Activated CD8-positive, alpha-beta memory T cell treated with anti-CD3 and anti-CD28 coated beads, Interleukin-2, amount 10 ng/mL, durations not matched to agents 7 days and 5 days (primary cell): Measurements from ENCODE around the gene GPHN. TPM values are rescaled to one million over a fixed set of nuclear protein-coding genes. Genes with fewer than 3 reads are reported as not detected.

Experiments
- ATAC-seq: fragments of 150-1000 bp; cut with Tn5 transposase; one replicate; pipeline ENCODE4 v1.10.0; 2021; ENCODE audit warnings: moderate library complexity
- CTCF ChIA-PET: fragments of 350-600 bp; sonication (Branson Sonifier 250); formaldehyde crosslinking; loops from one replicate; lab custom pipeline; 2021; ENCODE audit warnings: antibody characterized with exemption; lab: Charles Lee
- DNase-seq: peaks from one replicate; pipeline ENCODE4 v3.0.0-alpha.2; 2020
- H3K27ac Mint-ChIP-seq: one replicate; pipeline ENCODE4 v1.8.0; 2021; ENCODE audit warnings: mild to moderate bottlenecking, mixed read lengths
- H3K27me3 Mint-ChIP-seq: one replicate; pipeline ENCODE4 v1.8.0; 2021; ENCODE audit warnings: mixed read lengths
- H3K36me3 Mint-ChIP-seq: one replicate; pipeline ENCODE4 v1.8.0; 2021; ENCODE audit warnings: mild to moderate bottlenecking, mixed read lengths
- H3K4me1 Mint-ChIP-seq: one replicate; pipeline ENCODE4 v1.8.0; 2021; ENCODE audit warnings: mixed read lengths
- H3K4me3 Mint-ChIP-seq: one replicate; pipeline ENCODE4 v1.8.0; 2021; ENCODE audit warnings: mild to moderate bottlenecking, moderate library complexity, mixed read lengths
- H3K9me3 Mint-ChIP-seq: one replicate; pipeline ENCODE4 v1.8.0; 2022; ENCODE audit warnings: low read depth, mixed read lengths
- total RNA-seq, 2 experiments: library from RNA; stranded (reverse); gene quantifications; one replicate each; pipeline ENCODE4 v1.2.3, GENCODE V29; 2021

GPHN gene
- total RNA-seq, 2 experiments from 2014 or later, result 11.9 to 22.5 TPM

DNA sequence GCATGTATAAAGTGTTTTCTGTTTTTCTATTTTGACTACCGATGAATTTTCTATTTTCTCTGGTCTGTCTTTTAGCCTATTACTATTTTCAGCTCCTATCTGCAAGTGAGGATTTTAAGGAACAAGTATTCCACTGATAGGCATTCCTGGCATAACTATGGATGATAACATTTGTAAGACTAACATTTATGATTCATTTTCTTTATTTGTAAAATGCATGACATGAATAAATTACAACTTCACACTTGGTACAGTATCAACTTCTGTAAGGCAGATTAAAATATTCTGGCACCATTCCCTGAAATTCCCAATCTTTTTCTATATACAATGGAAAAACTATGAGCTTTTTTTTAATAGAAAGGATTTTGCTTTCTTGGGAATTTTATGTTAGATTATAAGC, 560.3 kb downstream of the GPHN start:
- peaks cover 2% of the 10 kb centered on the region for H3K36me3 Mint-ChIP-seq
- CTCF ChIA-PET, result no interaction called here
- H3K4me1 Mint-ChIP-seq, result peaks cover 2% of the 10 kb centered on the region
- H3K4me3 Mint-ChIP-seq, result no peak overlapping the region
- ATAC-seq, result no peak
- no peak overlapping the region for H3K27ac Mint-ChIP-seq
- H3K27me3 Mint-ChIP-seq, result no peaks in the 10 kb centered on the region
- no peaks in the 10 kb centered on the region for H3K9me3 Mint-ChIP-seq
- DNase-seq, result no peak

DNA sequence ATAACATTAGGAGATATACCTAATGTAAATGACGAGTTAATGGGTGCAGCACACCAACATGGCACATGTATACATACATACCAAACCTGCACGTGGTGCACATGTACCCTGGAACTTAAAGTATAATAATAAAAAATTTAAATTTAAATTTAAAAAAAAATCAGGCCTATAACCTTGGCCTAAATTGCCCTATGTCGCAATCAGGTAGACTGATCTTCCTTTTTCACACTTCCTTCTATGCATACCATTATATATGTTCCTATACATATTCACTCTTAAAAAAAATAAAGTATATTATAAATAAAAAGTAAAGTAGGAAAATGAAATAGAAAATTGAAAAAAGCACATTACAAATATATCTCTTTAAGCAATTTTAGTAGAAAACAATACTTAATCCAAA, 563.6 kb downstream of the GPHN start:
- CTCF ChIA-PET, result no interaction called here
- Mint-ChIP-seq H3K9me3 (no peaks in the 10 kb centered on the region), H3K27ac (no peak overlapping the region), H3K36me3 (peaks cover 2% of the 10 kb centered on the region), H3K4me1 (peaks cover 2% of the 10 kb centered on the region), H3K4me3 (no peak overlapping the region), H3K27me3 (no peaks in the 10 kb centered on the region)
- ATAC-seq (no peak), DNase-seq (no peak)

DNA sequence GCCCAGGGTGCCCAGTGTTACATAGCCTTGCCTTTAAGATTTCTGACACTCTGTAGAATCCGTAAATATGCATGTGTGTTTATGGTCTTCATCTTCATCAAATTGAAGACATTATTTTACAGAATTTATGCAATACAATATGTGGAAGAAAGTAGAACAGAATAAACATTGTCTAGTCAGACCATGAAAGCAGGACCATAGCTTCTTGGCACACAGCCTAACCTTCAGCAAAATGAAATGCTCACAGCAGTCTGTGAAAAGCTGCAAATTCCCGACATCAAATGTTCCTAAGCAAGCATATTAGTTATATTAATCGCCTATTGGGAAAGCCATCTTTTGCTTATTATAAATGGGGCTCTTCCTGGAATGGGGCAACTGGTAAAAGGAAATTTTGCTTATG, 570.0 kb downstream of the GPHN start:
- Mint-ChIP-seq H3K36me3 (no peaks in the 10 kb centered on the region), H3K4me1 (no peaks in the 10 kb centered on the region), H3K4me3 (no peak overlapping the region), H3K27me3 (no peaks in the 10 kb centered on the region), H3K9me3 (no peaks in the 10 kb centered on the region), H3K27ac (no peak overlapping the region)
- ATAC-seq (no peak), DNase-seq (no peak)
- CTCF ChIA-PET, result interaction anchor here (1.0 kb wide), 1 partner anchor 224 kb away, joined by 3 read pairs; no protein-coding TSS in a partner anchor

GRCh38 chr14:67079846-67080245, 571.9 kb downstream of the GPHN start:
- H3K4me3 Mint-ChIP-seq, result no peak overlapping the region
- H3K27ac Mint-ChIP-seq, result no peak overlapping the region
- ATAC-seq (no peak), DNase-seq (no peak)
- no peaks in the 10 kb centered on the region for H3K36me3 Mint-ChIP-seq
- no peaks in the 10 kb centered on the region for H3K27me3 Mint-ChIP-seq
- CTCF ChIA-PET, result no interaction called here
- H3K4me1 Mint-ChIP-seq, result no peaks in the 10 kb centered on the region
- H3K9me3 Mint-ChIP-seq, result peaks cover 2% of the 10 kb centered on the region

DNA sequence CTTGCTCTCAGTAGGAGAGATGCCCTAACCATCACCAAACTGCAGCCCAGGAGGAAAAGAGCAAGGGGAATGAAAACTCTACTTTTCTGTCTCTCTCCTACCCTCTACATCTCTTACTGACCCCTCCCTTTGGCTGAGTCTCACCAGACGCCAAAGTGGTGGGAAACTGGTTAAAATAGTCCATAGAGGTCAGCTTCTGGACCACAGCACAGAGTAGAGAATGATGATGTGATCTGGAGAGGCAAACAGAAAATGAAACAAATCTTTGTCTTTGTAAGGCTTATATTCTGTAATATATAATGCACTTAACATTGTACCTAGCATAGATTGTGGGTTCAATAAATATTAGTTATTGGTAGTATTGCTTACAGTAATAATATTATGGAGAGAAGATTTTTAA, 600.3 kb downstream of the GPHN start:
- Mint-ChIP-seq H3K4me3 (no peak overlapping the region), H3K4me1 (no peaks in the 10 kb centered on the region), H3K36me3 (peaks cover 2% of the 10 kb centered on the region), H3K9me3 (peaks cover 11% of the 10 kb centered on the region), H3K27ac (no peak overlapping the region), H3K27me3 (peaks cover 3% of the 10 kb centered on the region)
- ATAC-seq (no peak), DNase-seq (no peak)
- CTCF ChIA-PET, result interaction anchor here (0.7 kb wide), 1 partner anchor 861 kb away, joined by 3 read pairs; no protein-coding TSS in a partner anchor

DNA sequence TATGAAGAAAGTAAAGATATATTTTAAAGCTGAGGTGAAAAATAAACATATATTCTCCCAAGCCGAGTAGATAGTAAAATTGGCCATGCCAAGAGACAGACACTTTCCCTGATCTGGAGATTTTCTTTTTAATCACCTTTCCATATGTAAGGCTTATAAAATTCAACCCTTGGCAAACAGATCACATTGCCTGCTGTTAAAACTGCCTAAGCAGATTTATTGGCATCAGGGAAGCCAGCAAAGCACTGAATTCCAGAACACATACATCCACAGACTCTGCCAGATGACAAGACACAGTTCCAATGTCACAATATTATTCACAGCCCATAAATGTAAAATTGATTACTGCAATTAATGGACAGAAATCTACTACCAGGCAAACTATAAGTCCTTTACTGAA, 603.1 kb downstream of the GPHN start:
- Mint-ChIP-seq H3K27me3 (peaks cover 3% of the 10 kb centered on the region), H3K4me3 (no peak overlapping the region), H3K36me3 (peaks cover 2% of the 10 kb centered on the region), H3K27ac (no peak overlapping the region), H3K9me3 (peaks cover 2% of the 10 kb centered on the region), H3K4me1 (no peaks in the 10 kb centered on the region)
- DNase-seq, result no peak
- ATAC-seq, result no peak
- CTCF ChIA-PET, result no interaction called here

- H3K4me1 Mint-ChIP-seq, result no peaks in the 10 kb centered on the region
- no peak overlapping the region for H3K4me3 Mint-ChIP-seq
- no peak for DNase-seq
- no peak overlapping the region for H3K27ac Mint-ChIP-seq
- CTCF ChIA-PET, result no interaction called here
- peaks cover 6% of the 10 kb centered on the region for H3K27me3 Mint-ChIP-seq
- H3K36me3 Mint-ChIP-seq, result no peaks in the 10 kb centered on the region
- no peak for ATAC-seq
- no peaks in the 10 kb centered on the region for H3K9me3 Mint-ChIP-seq
These were observed 604.4 kb downstream of the GPHN start for GRCh38 chr14:67112344-67112743.

- DNase-seq, result no peak
- no peak for ATAC-seq
- CTCF ChIA-PET, result no interaction called here
- no peaks in the 10 kb centered on the region for H3K4me1 Mint-ChIP-seq
- no peaks in the 10 kb centered on the region for H3K9me3 Mint-ChIP-seq
- H3K27me3 Mint-ChIP-seq, result peaks cover 2% of the 10 kb centered on the region
- H3K4me3 Mint-ChIP-seq, result no peak overlapping the region
- peaks cover 2% of the 10 kb centered on the region for H3K36me3 Mint-ChIP-seq
- H3K27ac Mint-ChIP-seq, result no peak overlapping the region
These were observed 619.2 kb downstream of the GPHN start for GRCh38 chr14:67127174-67127573.

GRCh38 chr14:67129768-67130167, 621.8 kb downstream of the GPHN start:
- H3K36me3 Mint-ChIP-seq, result peaks cover 2% of the 10 kb centered on the region
- no peak overlapping the region for H3K27ac Mint-ChIP-seq
- DNase-seq, result no peak
- no peak overlapping the region for H3K4me3 Mint-ChIP-seq
- peaks cover 10% of the 10 kb centered on the region for H3K4me1 Mint-ChIP-seq
- no peaks in the 10 kb centered on the region for H3K9me3 Mint-ChIP-seq
- H3K27me3 Mint-ChIP-seq, result peaks cover 6% of the 10 kb centered on the region
- ATAC-seq, result no peak
- CTCF ChIA-PET, result no interaction called here

GRCh38 chr14:67131691-67132090, 623.7 kb downstream of the GPHN start:
- CTCF ChIA-PET, result no interaction called here
- Mint-ChIP-seq H3K36me3 (peaks cover 3% of the 10 kb centered on the region), H3K27ac (no peak overlapping the region), H3K9me3 (no peaks in the 10 kb centered on the region), H3K4me1 (peaks cover 15% of the 10 kb centered on the region), H3K27me3 (peaks cover 8% of the 10 kb centered on the region), H3K4me3 (no peak overlapping the region)
- DNase-seq, result no peak
- no peak for ATAC-seq

GRCh38 chr14:67133144-67133543, 625.2 kb downstream of the GPHN start:
- Mint-ChIP-seq H3K27ac (no peak overlapping the region), H3K4me3 (no peak overlapping the region), H3K4me1 (peaks cover 15% of the 10 kb centered on the region), H3K27me3 (peaks cover 8% of the 10 kb centered on the region), H3K9me3 (no peaks in the 10 kb centered on the region), H3K36me3 (peaks cover 3% of the 10 kb centered on the region)
- DNase-seq (no peak), ATAC-seq (no peak)
- CTCF ChIA-PET, result interaction anchor here (1.1 kb wide), 1 partner anchor 9 kb away, joined by 3 read pairs; no protein-coding TSS in a partner anchor

DNA sequence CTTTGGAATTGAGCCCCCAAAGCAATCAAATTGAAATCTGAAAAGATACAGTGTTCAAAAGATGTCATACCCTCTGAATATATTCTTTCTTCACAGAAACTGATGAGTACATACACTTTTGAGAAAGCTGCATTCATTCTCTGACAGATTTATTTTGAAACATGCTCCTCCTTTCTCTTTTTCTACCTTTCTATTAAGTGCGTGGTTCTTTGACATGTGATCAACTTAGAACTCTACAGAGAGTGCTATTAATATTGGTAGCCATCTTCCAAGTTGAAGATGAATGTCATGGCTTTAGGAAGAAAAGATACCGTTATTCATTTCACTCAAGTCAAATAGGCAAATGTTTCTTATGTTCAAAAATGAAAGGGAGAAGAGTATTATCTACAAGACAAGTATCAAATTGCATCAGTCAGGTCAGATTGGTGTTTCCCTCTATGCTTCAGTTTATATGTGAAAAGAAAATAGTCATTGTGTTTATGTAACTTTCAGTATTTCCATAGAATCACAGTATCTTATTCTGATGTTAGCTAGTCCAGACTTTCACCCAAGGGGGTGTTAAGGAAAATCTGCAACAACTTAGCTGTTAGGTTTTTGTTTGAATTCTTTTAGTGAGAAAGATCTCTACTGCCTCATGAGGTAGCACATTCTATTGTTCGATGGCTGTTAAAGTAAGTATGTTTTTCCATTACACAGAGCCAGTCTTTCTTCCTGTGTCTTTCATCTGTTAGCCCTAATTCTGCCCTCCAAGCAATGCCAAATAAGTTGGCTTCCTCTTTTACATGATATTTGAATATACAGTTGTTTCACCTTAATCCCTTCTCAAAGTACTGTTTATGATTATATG, 625.9 kb downstream of the GPHN start:
- H3K27me3 Mint-ChIP-seq, result peaks cover 8% of the 10 kb centered on the region
- no peak for ATAC-seq
- CTCF ChIA-PET, result interaction anchor here (0.5 to 0.9 kb wide), 2 partner anchors 10 to 1372 kb away, joined by 3 to 4 read pairs; no protein-coding TSS in a partner anchor

GRCh38 chr14:67137744-67138371, 629.9 kb downstream of the GPHN start:
- ATAC-seq (no peak), DNase-seq (no peak)
- H3K27me3 Mint-ChIP-seq, result peaks cover 9% of the 10 kb centered on the region
- CTCF ChIA-PET, result no interaction called here
- H3K36me3 Mint-ChIP-seq, result peaks cover 3% of the 10 kb centered on the region
- no peak overlapping the region for H3K27ac Mint-ChIP-seq
- H3K4me1 Mint-ChIP-seq, result peaks cover 15% of the 10 kb centered on the region
- no peak overlapping the region for H3K4me3 Mint-ChIP-seq
- no peaks in the 10 kb centered on the region for H3K9me3 Mint-ChIP-seq

More for the DNA sequence above, 625.9 kb downstream of the GPHN start:
- Mint-ChIP-seq H3K4me3 (no peak overlapping the region), H3K27ac (no peak overlapping the region), H3K9me3 (no peaks in the 10 kb centered on the region), H3K36me3 (peaks cover 3% of the 10 kb centered on the region), H3K4me1 (peaks cover 15% of the 10 kb centered on the region)
- DNase-seq, result no peak

- Mint-ChIP-seq H3K27me3 (peaks cover 5% of the 10 kb centered on the region), H3K27ac (no peak overlapping the region), H3K4me3 (no peak overlapping the region), H3K4me1 (peaks cover 3% of the 10 kb centered on the region), H3K9me3 (no peaks in the 10 kb centered on the region), H3K36me3 (peaks cover 3% of the 10 kb centered on the region)
- CTCF ChIA-PET, result interaction anchor here (0.6 kb wide), 1 partner anchor 402 kb away, joined by 3 read pairs; no protein-coding TSS in a partner anchor
- no peak for DNase-seq
- ATAC-seq, result no peak
These were observed 632.6 kb downstream of the GPHN start for GRCh38 chr14:67140556-67140955.
